Endothelial cell of umbilical vein (primary cell): ENCODE measurements around the gene OR2W3. TPM values are rescaled to one million over a fixed set of nuclear protein-coding genes. Genes with fewer than 3 reads are reported as not detected.

Experiments
- BruUV-seq: library from RNA; stranded (reverse); fragments of 400-500 nt; replicated peaks from 2 replicates; lab custom pipeline; 2021; lab: Mats Ljungman, UMichigan
- CTCF ChIA-PET: fragments of 300-600, 350-600 bp; sonication (Branson Sonifier 250); formaldehyde crosslinking; loops from one replicate; lab custom pipeline; 2021; ENCODE audit warnings: antibody characterized with exemption, inconsistent platforms; lab: Charles Lee
- POLR2A ChIA-PET: fragments of 300-600, 350-600 bp; sonication (Branson Sonifier 250); formaldehyde crosslinking; loops from one replicate; lab custom pipeline; 2021; ENCODE audit warnings: antibody characterized with exemption, inconsistent platforms; lab: Charles Lee
- DNase-seq: peaks from one replicate; pipeline ENCODE4 v3.0.0-alpha.2; 2011; ENCODE audit warnings: low read depth, low spot score
- FAIRE-seq: peaks from 2 replicates; lab custom pipeline; 2011; peaks lifted over from hg19 to GRCh38; lab: Jason Lieb, UNC
- H2AFZ ChIP-seq: 2 replicates; pipeline ENCODE4 v1.6.0; 2012; ENCODE audit warnings: low read depth, low read length, control low read depth, inconsistent platforms
- H3K27ac ChIP-seq: 2 replicates; pipeline ENCODE4 v1.5.1; 2011; ENCODE audit warnings: low read depth, mild to moderate bottlenecking, control low read depth, low read length, moderate library complexity; ENCODE audit not compliant: insufficient read depth
- H3K27me3 ChIP-seq, 2 experiments: 2 replicates each; pipeline versions ENCODE4 v1.6.0 to v1.6.1; 2011; ENCODE audit warnings: low read length in 2 of 2, mixed read lengths in 1 of 2; ENCODE audit not compliant: control insufficient read depth in 2 of 2, insufficient read depth in 2 of 2
- H3K36me3 ChIP-seq, 2 experiments: 2 replicates in 1 of 2; 3 replicates in 1 of 2; pipeline ENCODE4 v1.5.1; 2011; ENCODE audit warnings: low read length in 2 of 2, mild to moderate bottlenecking in 1 of 2, moderate library complexity in 1 of 2; ENCODE audit not compliant: control insufficient read depth in 2 of 2, insufficient read depth in 2 of 2; ENCODE audit errors: extremely low read depth in 1 of 2
- H3K4me1 ChIP-seq: 3 replicates; pipeline ENCODE4 v1.5.1; 2011; ENCODE audit warnings: mild to moderate bottlenecking, low read length; ENCODE audit not compliant: control insufficient read depth, insufficient read depth; ENCODE audit errors: extremely low read depth
- H3K4me2 ChIP-seq: 2 replicates; pipeline ENCODE4 v1.6.1; 2011; ENCODE audit warnings: low read length, control low read depth, mixed read lengths; ENCODE audit not compliant: insufficient read depth
- H3K4me3 ChIP-seq, 3 experiments: fragments of 200-600 bp in 1 of 3; sonication (generic), shearing (Covaris generic) in 1 of 3; replicated peaks in 1 of 3; 2 replicates each; pipeline ENCODE4 v1.5.1; 2011 to 2016; ENCODE audit warnings: control low read depth in 3 of 3, low read length in 3 of 3, mild to moderate bottlenecking in 2 of 3, inconsistent platforms in 1 of 3, low read depth in 1 of 3, moderate library complexity in 1 of 3; ENCODE audit not compliant: insufficient read depth in 1 of 3
- H3K79me2 ChIP-seq: 2 replicates; pipeline ENCODE4 v1.6.0; 2012; ENCODE audit warnings: low read length, inconsistent platforms; ENCODE audit not compliant: control insufficient read depth, insufficient read depth
- H3K9ac ChIP-seq: replicated peaks from 2 replicates; pipeline ENCODE3; 2011; ENCODE audit warnings: low read length, control low read depth; ENCODE audit not compliant: insufficient read depth; ENCODE audit errors: extremely low read depth
- H3K9me1 ChIP-seq: replicated peaks from 3 replicates; pipeline ENCODE4 v1.6.0; 2011; ENCODE audit warnings: mild to moderate bottlenecking, low read length; ENCODE audit not compliant: control insufficient read depth, insufficient read depth; ENCODE audit errors: extremely low read depth
- H3K9me3 ChIP-seq: replicated peaks from 2 replicates; pipeline ENCODE4 v1.5.1; 2012; ENCODE audit warnings: low read length, inconsistent platforms; ENCODE audit not compliant: control insufficient read depth, insufficient read depth
- H4K20me1 ChIP-seq: replicated peaks from 2 replicates; pipeline ENCODE3; 2011; ENCODE audit warnings: mild to moderate bottlenecking, low read length; ENCODE audit not compliant: control insufficient read depth, insufficient read depth; ENCODE audit errors: extremely low read depth
- GATA2 ChIP-seq: IDR thresholded peaks from 2 replicates; pipeline ENCODE4 v1.7.0; 2011; ENCODE audit warnings: low read depth, mild to moderate bottlenecking, moderate library complexity, mixed read lengths, low read length; ENCODE audit not compliant: insufficient read length, insufficient read depth
- MAX ChIP-seq: IDR thresholded peaks from 2 replicates; pipeline ENCODE4 v1.6.1; 2011; ENCODE audit not compliant: insufficient read depth, insufficient read length
- MYC ChIP-seq: IDR thresholded peaks from one replicate; pipeline ENCODE4 v1.6.1; 2011; ENCODE audit warnings: mild to moderate bottlenecking, low read depth, low read length
- POLR2A ChIP-seq: IDR thresholded peaks from 2 replicates; pipeline ENCODE4 v1.6.1; 2012; ENCODE audit warnings: low read depth, mild to moderate bottlenecking, control low read depth, low read length
- POLR2AphosphoS5 ChIP-seq: IDR thresholded peaks from 2 replicates; pipeline ENCODE4 v1.6.1; 2012; ENCODE audit warnings: low read depth, mild to moderate bottlenecking, control low read depth, low read length, moderate library complexity; ENCODE audit not compliant: insufficient read depth
- dilution Hi-C: fragments of 300-500 bp; cut with MboI; formaldehyde crosslinking; loops from one replicate; pipeline ENCODE4 v1.15.0; 2019; ENCODE audit warnings: low sequenced_read_pairs; ENCODE audit not compliant: extremely low pct_ligation_motif_present
- intact Hi-C: fragments of 100-400 bp; cut with micrococcal nuclease; formaldehyde crosslinking; loops from one replicate; pipeline ENCODE4 v1.10.0; 2022
- polyA plus RNA-seq, 4 experiments: library from polyadenylated mRNA; depleted of rRNA in 3 of 4; stranded (reverse) in 3 of 4; unstranded in 1 of 4; fragments of >200 nt; gene quantifications; 2 replicates each; pipeline versions ENCODE4 v1.2.1 to v1.2.3, GENCODE V29; 2011 to 2012; ENCODE audit warnings: missing spikeins in 1 of 4
- total RNA-seq: library from RNA; stranded (reverse); gene quantifications from 2 replicates; pipeline ENCODE4 v1.2.3, GENCODE V29; 2021

OR2W3 gene
- total and polyA plus RNA-seq, 2 donors (not counting 3 experiments of a cell fraction or from before 2014, with no cell fraction given): not detected

GRCh38 chr1:247895976-247896375 lies 589 bp downstream of the OR2W3 start:
- no peak overlapping the region for H3K4me3 ChIP-seq
- CTCF ChIA-PET: no interaction called here
- H4K20me1 ChIP-seq: no peaks in the 10 kb centered on the region
- H2AFZ ChIP-seq: no peak overlapping the region
- H3K9me1 ChIP-seq: no peaks in the 10 kb centered on the region
- no peaks in the 10 kb centered on the region for H3K27me3 ChIP-seq
- no peaks in the 10 kb centered on the region for H3K4me1 ChIP-seq
- dilution Hi-C loops: no loop called here
- H3K36me3 ChIP-seq: no peaks in the 10 kb centered on the region
- FAIRE-seq (no peak), DNase-seq (no peak)
- TF ChIP-seq MYC (no peak), POLR2AphosphoS5 (no peak), MAX (no peak), POLR2A (no peak), GATA2 (no peak)
- H3K9me3 ChIP-seq: peaks cover 2% of the 10 kb centered on the region
- no TSS peak for BruUV-seq
- intact Hi-C loops: no loop called here
- no peak overlapping the region for H3K9ac ChIP-seq
- no peak overlapping the region for H3K4me2 ChIP-seq
- no peaks in the 10 kb centered on the region for H3K79me2 ChIP-seq
- no peak overlapping the region for H3K27ac ChIP-seq
- POLR2A ChIA-PET: no interaction called here

GRCh38 chr1:247904122-247904521 lies 8.7 kb downstream of the OR2W3 start:
- Histone ChIP-seq H3K36me3 (no peaks in the 10 kb centered on the region), H3K27me3 (no peaks in the 10 kb centered on the region), H3K9ac (no peak overlapping the region), H3K4me1 (no peaks in the 10 kb centered on the region), H3K27ac (no peak overlapping the region), H3K9me1 (no peaks in the 10 kb centered on the region), H3K4me3 (no peak overlapping the region), H4K20me1 (no peaks in the 10 kb centered on the region), H3K79me2 (no peaks in the 10 kb centered on the region), H3K9me3 (peaks cover 1% of the 10 kb centered on the region), H3K4me2 (no peak overlapping the region), H2AFZ (no peak overlapping the region)
- no peak for FAIRE-seq
- ChIA-PET CTCF (no interaction called here), POLR2A (no interaction called here)
- no peak for TF ChIP-seq POLR2AphosphoS5
- dilution Hi-C loops: no loop called here
- no TSS peak for BruUV-seq
- intact Hi-C loops: no loop called here
- DNase-seq: no peak
